Spleen (tissue), 7 donors: ENCODE results near the gene HAGH.

Experiments used
- CTCF ChIP-seq, 11 experiments: fragments of 200-600 bp in 7 of 11; fragments of 450-650 bp in 4 of 11; sonication (generic) in 4 of 11; IDR thresholded peaks in 8 of 11; conservative IDR thresholded peaks in 3 of 11; 1 replicate in 7 of 11; 2 replicates in 4 of 11; pipeline versions ENCODE4 v1.4.0 to v1.8.0; 2016 to 2021; ENCODE audit warnings: antibody characterized with exemption in 11 of 11, inconsistent platforms in 4 of 11, mild to moderate bottlenecking in 1 of 11
- POLR2A ChIP-seq, 3 donors: fragments of 450-650 bp; IDR thresholded peaks; one replicate each; pipeline ENCODE4 v1.5.1; 2017; ENCODE audit warnings: antibody characterized with exemption in 3 of 3, mild to moderate bottlenecking in 1 of 3
- donor health status: DM: no; HTN: no; CAD: no; lungs with moderate emphysema.
- donor health status: DM: no; HTN: no; CAD: no.
- donor health status: DM: no; HTN: no; CAD: no.

- TF ChIP-seq POLR2A (IDR thresholded peaks at IDR 0.05) = peak; percentile 18 to 92 (median 29)
- TF ChIP-seq CTCF (IDR thresholded peaks at IDR 0.05 in 8 of 11, conservative IDR thresholded peaks at IDR 0.05 in 3 of 11) = peak; percentile 54 to 92 (median 80)
Observed at GRCh38 chr16:1772908-1773702, 53.5 kb downstream of the HAGH start, which contains the start of gene MRPS34.
